PC-3 (cell line): ENCODE data around the gene FAM149A.

ENCODE experiments used
- CTCF ChIP-seq: fragments of 300-600 bp; sonication (generic); conservative IDR thresholded peaks from 2 replicates; pipeline ENCODE4 v1.5.1; 2017; ENCODE audit warnings: antibody characterized with exemption, low read depth, mild to moderate bottlenecking, low read length
- EZH2 ChIP-seq: fragments of 300-600 bp; sonication (generic); IDR thresholded peaks from one replicate; pipeline ENCODE4 v1.6.1; 2017; ENCODE audit warnings: antibody characterized with exemption, mild to moderate bottlenecking, low read length; ENCODE audit not compliant: unreplicated experiment
- EZH2phosphoT487 ChIP-seq: fragments of 300-600 bp; sonication (generic); IDR thresholded peaks from 2 replicates; pipeline ENCODE4 v1.6.1; 2018; ENCODE audit warnings: mild to moderate bottlenecking, antibody characterized with exemption, low read length, borderline replicate concordance

- no peak for TF ChIP-seq EZH2
- TF ChIP-seq CTCF: no peak
- TF ChIP-seq EZH2phosphoT487: no peak
Observed at GRCh38 chr4:186144198-186144945, 39.9 kb downstream of the FAM149A start.
